Lung (tissue), 12 donors: ENCODE measurements around the gene MCCC1. TPM values are rescaled to one million over a fixed set of nuclear protein-coding genes. Genes with fewer than 3 reads are reported as not detected.

ENCODE experiments used
- ATAC-seq: fragments of 200-7000 bp; cut with Tn5 transposase; one replicate; pipeline ENCODE4 v1.9.1; 2020; ENCODE audit warnings: moderate number of reproducible peaks; ENCODE audit not compliant: insufficient read depth, low FRiP score
- DNase-seq, 3 donors: peaks; one replicate each; pipeline ENCODE4 v3.0.0-alpha.2; 2013 to 2017
- H3K27ac ChIP-seq, 2 donors: one replicate each; pipeline ENCODE4 v1.5.1; 2013; ENCODE audit warnings: mild to moderate bottlenecking in 2 of 2, moderate library complexity in 2 of 2, control low read depth in 1 of 2, inconsistent platforms in 1 of 2, low read depth in 1 of 2, low read length in 1 of 2
- H3K27me3 ChIP-seq, 3 donors: one replicate each; pipeline ENCODE4 v1.5.1; 2013; ENCODE audit warnings: low read length in 2 of 3; ENCODE audit not compliant: control insufficient read depth in 3 of 3, insufficient read depth in 3 of 3
- H3K36me3 ChIP-seq, 4 donors: one replicate each; pipeline ENCODE4 v1.5.1; 2013; ENCODE audit warnings: low read length in 4 of 4, mild to moderate bottlenecking in 1 of 4, moderate library complexity in 1 of 4; ENCODE audit not compliant: control insufficient read depth in 4 of 4, insufficient read depth in 4 of 4
- H3K4me1 ChIP-seq, 5 donors: one replicate each; pipeline ENCODE4 v1.5.1; 2013; ENCODE audit warnings: low read length in 5 of 5, mild to moderate bottlenecking in 2 of 5, moderate library complexity in 1 of 5; ENCODE audit not compliant: control insufficient read depth in 5 of 5, insufficient read depth in 5 of 5
- H3K4me3 ChIP-seq: one replicate; pipeline ENCODE4 v1.5.1; 2013; ENCODE audit warnings: mild to moderate bottlenecking, control low read depth, moderate library complexity
- H3K9ac ChIP-seq, 2 donors: one replicate each; pipeline ENCODE4 v1.5.1; 2013; ENCODE audit warnings: low read length in 2 of 2, control low read depth in 1 of 2; ENCODE audit not compliant: insufficient read depth in 1 of 2
- H3K9me3 ChIP-seq, 4 donors: one replicate each; pipeline ENCODE4 v1.5.1; 2013; ENCODE audit warnings: low read length in 3 of 4, mild to moderate bottlenecking in 1 of 4, moderate library complexity in 1 of 4; ENCODE audit not compliant: control insufficient read depth in 4 of 4, insufficient read depth in 3 of 4
- CTCF ChIP-seq: IDR thresholded peaks from 2 replicates; pipeline ENCODE4 v1.5.1; 2012; ENCODE audit warnings: mild to moderate bottlenecking; ENCODE audit errors: control extremely low read depth, extremely low read depth
- WGBS, 2 donors: extraction: QIAGEN DNeasy Blood & Tissue Kit; methylation state at CpG; one replicate each; pipeline ENCODE4 v1.1.7; 2013; 5-methylcytosine and 5-hydroxymethylcytosine counted together
- polyA plus RNA-seq, 2 donors: library from polyadenylated mRNA; stranded (reverse); fragments of 200-250 nt; gene quantifications; one replicate each; pipeline ENCODE4 v1.2.1, GENCODE V29; 2013
- total RNA-seq, 2 donors: library from RNA; depleted of rRNA in 1 of 2; stranded (reverse); fragments of >200 nt in 1 of 2; gene quantifications; one replicate each; pipeline ENCODE4 v1.2.1, GENCODE V29; 2014 to 2021
- donor health status: control.
- donor health status: control.
- donor health status: Bipolar disorder and iron deficiency.
- donor health status: healthy.
- donor health status: DM: yes; HTN: yes; CAD: no.

Gene MCCC1
- total and polyA plus RNA-seq, 4 donors = 21.7 to 126 (median 63.7) TPM

- Histone ChIP-seq H3K27me3 (no peaks in the 10 kb centered on the region), H3K36me3 (peaks cover 0 to 6% (median 0%) of the 10 kb centered on the region in 4 donors), H3K9ac (no peak overlapping the region), H3K4me3 (no peak overlapping the region), H3K9me3 (no peaks in the 10 kb centered on the region), H3K27ac (peak overlapping the region in 1 of 2 donors; percentile 63), H3K4me1 (peaks cover 2 to 17% (median 6%) of the 10 kb centered on the region in 5 donors)
- DNase-seq (peak in 2 of 3 donors; percentile 48 to 62), ATAC-seq (no peak)
- 58 to 82% methylated on average over 6 of the region's 6 CpGs for WGBS, 2 donors
- TF ChIP-seq CTCF = no peak
Observed at GRCh38 chr3:183100376-183100775, 1.1 kb upstream of the MCCC1 start.

DNA sequence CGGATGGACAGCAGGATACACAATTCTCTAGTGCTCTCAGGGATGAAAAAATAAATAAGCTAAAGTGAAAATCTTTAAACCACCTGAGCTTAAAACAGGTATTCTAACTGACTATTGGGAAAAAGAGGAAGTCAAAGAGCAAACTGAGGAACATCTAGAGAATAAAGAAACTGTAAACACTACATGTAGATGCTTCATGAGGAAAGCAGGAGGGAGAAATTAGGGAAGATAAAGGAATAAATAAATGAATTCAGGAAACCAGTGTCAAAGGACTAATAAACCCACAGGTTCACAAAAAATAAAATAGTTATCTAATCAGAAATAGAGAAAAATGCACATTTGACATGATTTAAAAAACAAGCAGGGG, 525 bp upstream of the MCCC1 start:
- no peak for ATAC-seq
- no peak for DNase-seq
- TF ChIP-seq CTCF = no peak
- 0 to 9% methylated on average over 1 of the region's 1 CpG for WGBS, 2 donors
- Histone ChIP-seq H3K9ac (peak overlapping the region in 1 of 2 donors; percentile 69), H3K27me3 (no peaks in the 10 kb centered on the region), H3K4me1 (peaks cover 2 to 17% (median 6%) of the 10 kb centered on the region in 5 donors), H3K4me3 (no peak overlapping the region), H3K36me3 (peaks cover 0 to 7% (median 0%) of the 10 kb centered on the region in 4 donors), H3K27ac (peak overlapping the region; percentile 44 to 81), H3K9me3 (no peaks in the 10 kb centered on the region)

DNA sequence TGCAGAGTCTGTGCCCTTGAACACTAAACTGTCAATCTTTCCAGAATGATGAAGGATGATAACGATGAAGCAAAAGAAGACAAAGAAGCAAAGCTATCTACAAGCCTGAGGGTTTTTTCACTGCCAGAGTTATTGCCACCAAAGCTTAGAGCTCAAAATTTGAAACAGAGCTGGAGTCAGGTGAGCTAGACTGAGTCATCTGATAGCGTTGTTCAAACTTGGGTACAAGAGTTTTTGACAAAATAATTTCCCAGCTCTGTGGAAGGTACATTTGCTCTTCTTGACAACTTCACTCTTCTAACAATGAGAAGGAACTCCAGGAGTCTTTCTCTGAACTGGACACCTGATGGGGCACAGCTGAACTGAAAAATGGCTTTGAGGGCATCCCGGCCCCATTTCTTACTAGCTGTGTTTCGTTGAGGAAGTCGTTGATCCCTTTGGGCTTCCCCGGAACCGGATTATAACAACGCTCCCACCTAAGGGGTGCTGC, 715 bp downstream of the MCCC1 start:
- DNase-seq (no peak), ATAC-seq (no peak)
- Histone ChIP-seq H3K27me3 (no peaks in the 10 kb centered on the region), H3K9me3 (no peaks in the 10 kb centered on the region), H3K4me3 (peak overlapping the region; percentile 90), H3K4me1 (peaks cover 2 to 17% (median 6%) of the 10 kb centered on the region in 5 donors), H3K9ac (peak overlapping the region; percentile 86 to 93), H3K27ac (peak overlapping the region; percentile 88 to 95), H3K36me3 (peaks cover 0 to 7% (median 0%) of the 10 kb centered on the region in 4 donors)
- 5 to 8% methylated on average over 8 of the region's 8 CpGs for WGBS, 2 donors
- TF ChIP-seq CTCF = no peak

DNA sequence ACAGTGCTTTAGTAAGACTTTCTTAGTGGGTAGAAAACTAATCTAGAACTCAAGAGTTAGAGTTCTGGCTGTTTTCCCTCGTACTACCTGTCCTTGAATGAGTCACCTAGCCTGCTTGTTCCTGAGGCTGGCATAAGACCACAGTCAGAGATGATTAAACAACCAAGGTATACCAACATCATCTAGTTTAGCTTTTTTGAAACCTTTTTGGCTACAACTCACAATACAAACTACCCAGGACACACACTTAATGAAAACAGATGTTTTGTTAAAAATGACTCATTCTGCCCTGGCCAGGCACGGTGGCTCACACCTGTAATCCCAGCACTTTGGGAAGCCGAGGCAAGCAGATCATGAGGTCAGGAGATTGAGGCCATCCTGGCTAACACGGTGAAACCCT, 4.6 kb downstream of the MCCC1 start:
- no peak overlapping the region for H3K4me3 ChIP-seq
- no peak for DNase-seq
- no peak overlapping the region for H3K9ac ChIP-seq
- no peaks in the 10 kb centered on the region for H3K9me3 ChIP-seq
- peaks cover 7 to 21% (median 16%) of the 10 kb centered on the region in 4 donors for H3K36me3 ChIP-seq
- H3K27me3 ChIP-seq = no peaks in the 10 kb centered on the region
- ATAC-seq = no peak
- WGBS, 2 donors = 66 to 91% methylated on average over 4 of the region's 4 CpGs
- no peak overlapping the region for H3K27ac ChIP-seq
- peaks cover 2 to 7% (median 6%) of the 10 kb centered on the region in 5 donors for H3K4me1 ChIP-seq
- no peak for TF ChIP-seq CTCF
